A673 (cell line): ENCODE results near the gene GADL1.

ENCODE experiments used
- CTCF ChIP-seq: fragments of 300-800, 200-600 bp; sonication (generic); conservative IDR thresholded peaks from 2 replicates; pipeline ENCODE4 v1.5.1; 2017; ENCODE audit warnings: low read depth, mild to moderate bottlenecking, antibody characterized with exemption, low read length, moderate library complexity, mixed read lengths
- EZH2 ChIP-seq: fragments of 200-600 bp; sonication (generic); IDR thresholded peaks from 2 replicates; pipeline ENCODE4 v1.6.1; 2017; ENCODE audit warnings: borderline replicate concordance, low read depth, mild to moderate bottlenecking, mixed read lengths, antibody characterized with exemption, low read length; ENCODE audit not compliant: poor library complexity, severe bottlenecking

DNA sequence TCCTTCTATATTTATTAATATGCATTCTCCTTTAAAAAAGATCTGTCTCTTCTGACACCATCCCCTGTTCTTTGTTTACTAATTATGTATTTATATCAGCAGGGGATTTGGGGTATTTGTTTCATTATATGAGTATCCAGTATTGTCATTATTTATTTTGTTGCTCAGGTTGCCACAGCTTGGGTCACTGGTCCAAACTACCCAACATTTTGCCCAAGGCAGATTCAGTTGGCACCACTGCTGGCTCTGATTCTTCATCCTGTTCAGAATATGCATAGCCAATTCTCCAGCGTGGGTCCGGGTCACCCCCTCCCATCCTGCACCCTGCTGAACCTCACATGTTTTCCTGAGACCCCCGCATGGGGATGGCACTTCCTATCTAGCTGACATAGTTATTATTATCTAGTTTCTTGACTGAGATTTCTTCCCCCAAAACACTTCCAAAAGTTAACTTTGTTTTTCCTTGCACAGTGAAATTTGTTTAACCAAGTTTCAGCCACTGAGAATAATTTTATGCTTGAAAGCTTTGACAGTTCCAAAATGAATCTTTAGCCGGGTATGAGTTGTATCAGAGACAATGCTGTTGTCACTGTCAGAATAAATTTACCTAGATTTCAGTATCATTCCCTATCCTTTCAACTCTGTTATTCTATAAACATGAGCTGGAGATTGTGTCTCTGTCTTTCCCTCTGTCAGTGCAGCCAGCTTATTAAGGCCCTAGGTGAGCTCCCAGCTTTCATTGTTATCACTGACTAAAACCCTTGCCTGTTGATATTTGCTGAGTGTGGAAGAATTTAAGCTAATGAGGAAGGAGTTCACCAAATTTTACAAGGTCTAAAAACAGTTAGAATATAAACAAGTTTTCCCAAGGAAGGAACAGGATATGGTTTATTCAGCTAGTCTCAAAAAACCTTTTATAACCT is 217.8 kb downstream of the GADL1 start:
- TF ChIP-seq EZH2 (no peak), CTCF (no peak)
